PFSK-1 (cell line): ENCODE data around the gene FUBP1.

Experiments used
- FOXP2 ChIP-seq: optimal IDR thresholded peaks from 2 replicates; pipeline ENCODE3; 2011; ENCODE audit warnings: borderline replicate concordance, control low read depth, inconsistent platforms; ENCODE audit not compliant: insufficient read depth; ENCODE audit errors: extremely low read length, extremely low read depth
- POLR2AphosphoS5 ChIP-seq: IDR thresholded peaks from 2 replicates; pipeline ENCODE4 v1.6.1; 2012; ENCODE audit warnings: low read depth, mild to moderate bottlenecking, control low read depth, low read length, moderate library complexity
- SIN3A ChIP-seq: IDR thresholded peaks from 2 replicates; pipeline ENCODE4 v1.6.1; 2012; ENCODE audit warnings: mild to moderate bottlenecking, low read length, moderate library complexity, borderline replicate concordance; ENCODE audit not compliant: insufficient read depth
- TAF1 ChIP-seq: IDR thresholded peaks from 2 replicates; pipeline ENCODE4 v1.6.1; 2012; ENCODE audit warnings: low read length, control low read depth, borderline replicate concordance; ENCODE audit not compliant: insufficient read depth

Gene FUBP1

DNA sequence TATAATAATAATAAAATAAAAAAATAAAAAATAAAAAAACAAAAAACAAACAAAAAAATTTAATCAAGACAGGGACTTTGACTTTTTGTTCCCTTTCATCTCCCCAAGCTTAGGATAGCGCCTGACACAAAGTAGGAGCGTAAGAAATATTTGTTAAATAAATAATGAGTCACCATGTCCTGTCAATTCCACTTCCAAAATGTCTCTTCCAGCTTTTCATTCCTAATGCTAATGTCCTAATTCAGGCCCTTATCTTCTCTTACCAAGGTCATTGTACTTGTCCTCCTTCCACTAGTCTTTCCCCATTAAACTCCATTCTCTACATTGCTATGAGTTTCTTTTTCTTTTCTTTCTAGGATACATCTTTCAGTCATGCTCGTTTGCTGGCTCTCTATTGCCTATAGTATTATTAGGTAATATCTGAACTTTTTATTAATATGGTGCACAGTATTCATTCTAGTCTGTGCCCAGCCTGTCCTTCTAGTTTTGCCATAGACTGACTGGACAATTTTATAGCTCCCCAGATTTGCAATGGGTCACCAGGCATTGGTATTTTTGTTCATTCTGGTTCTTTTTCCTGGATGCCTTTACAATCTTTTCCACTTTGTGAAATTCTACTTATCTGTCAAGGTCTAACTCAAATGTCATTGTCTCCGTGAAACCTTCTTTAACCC lies 79.1 kb downstream of the FUBP1 start:
- TF ChIP-seq FOXP2: no peak
- TF ChIP-seq POLR2AphosphoS5: no peak
- no peak for TF ChIP-seq TAF1
- TF ChIP-seq SIN3A: no peak
